ENCODE results near the gene GAL3ST2.

Gene GAL3ST2

GRCh38 chr2:241811952-241812729, 35.5 kb downstream of the GAL3ST2 start:
- no peak for DNase-seq (ENCODE audit: low read depth)
- no peak for TF ChIP-seq CTCF (conservative IDR thresholded peaks at IDR 0.05; ENCODE audit: low read depth, low read length)
- H3K4me3 ChIP-seq (ENCODE audit: low read length): no peak overlapping the region

- no peak for TF ChIP-seq CTCF (conservative IDR thresholded peaks at IDR 0.05; ENCODE audit: low read depth, low read length)
- H3K4me3 ChIP-seq (ENCODE audit: low read length): no peak overlapping the region
- DNase-seq (ENCODE audit: low read depth): no peak
Observed at GRCh38 chr2:241812730-241813643, 36.4 kb downstream of the GAL3ST2 start.

GRCh38 chr2:241813644-241814392, 37.2 kb downstream of the GAL3ST2 start:
- no peak for DNase-seq (ENCODE audit: low read depth)
- no peak overlapping the region for H3K4me3 ChIP-seq (ENCODE audit: low read length)
- TF ChIP-seq CTCF (conservative IDR thresholded peaks at IDR 0.05; ENCODE audit: low read depth, low read length): no peak

GRCh38 chr2:241814393-241814642, 37.7 kb downstream of the GAL3ST2 start:
- DNase-seq (ENCODE audit: low read depth): no peak
- TF ChIP-seq CTCF (conservative IDR thresholded peaks at IDR 0.05; ENCODE audit: low read depth, low read length): no peak

GRCh38 chr2:241814643-241815476, 38.2 kb downstream of the GAL3ST2 start:
- H3K4me3 ChIP-seq (ENCODE audit: low read length): no peak overlapping the region
- no peak for DNase-seq (ENCODE audit: low read depth)
- no peak for TF ChIP-seq CTCF (conservative IDR thresholded peaks at IDR 0.05; ENCODE audit: low read depth, low read length)

More at GRCh38 chr2:241814393-241814642, 37.7 kb downstream of the GAL3ST2 start:
- H3K4me3 ChIP-seq (ENCODE audit: low read length): no peak overlapping the region

Data from retinal pigment epithelial cell (primary cell).